MG63 (cell line): ENCODE measurements around the gene CACNA2D1. TPM values are rescaled to one million over a fixed set of nuclear protein-coding genes. Genes with fewer than 3 reads are reported as not detected.
"Not testable (repeated sequence)": the region's sequence is repeated elsewhere in the genome, so short reads cannot be mapped to it uniquely, and the experiment has no call there.

ENCODE experiments used
- DNase-seq: peaks from one replicate; pipeline ENCODE4 v3.0.0-alpha.2; 2020
- H3K27me3 ChIP-seq: fragments of 250-450 bp; sonication (Bioruptor Pico); 2 replicates; pipeline ENCODE4 v1.5.1; 2020; ENCODE audit warnings: mild to moderate bottlenecking, moderate library complexity
- H3K36me3 ChIP-seq: fragments of 250-450 bp; sonication (Bioruptor Pico); 2 replicates; pipeline ENCODE4 v1.5.1; 2020; ENCODE audit warnings: mild to moderate bottlenecking, moderate library complexity
- H3K4me3 ChIP-seq: fragments of 250-450 bp; sonication (Bioruptor Pico); 2 replicates; pipeline ENCODE4 v1.5.1; 2020; ENCODE audit warnings: mild to moderate bottlenecking, moderate library complexity
- H3K9me3 ChIP-seq: fragments of 250-450 bp; sonication (Bioruptor Pico); 2 replicates; pipeline ENCODE4 v1.5.1; 2020; ENCODE audit warnings: mild to moderate bottlenecking, moderate library complexity
- total RNA-seq: library from RNA; depleted of rRNA; stranded (reverse); fragments of >200 nt; shearing (Covaris generic); gene quantifications from 2 replicates; pipeline ENCODE4 v1.2.3, GENCODE V29; 2014; ENCODE audit warnings: low replicate concordance

CACNA2D1 gene
- total RNA-seq, 1 experiment from 2014 or later = 9.7 TPM

DNA sequence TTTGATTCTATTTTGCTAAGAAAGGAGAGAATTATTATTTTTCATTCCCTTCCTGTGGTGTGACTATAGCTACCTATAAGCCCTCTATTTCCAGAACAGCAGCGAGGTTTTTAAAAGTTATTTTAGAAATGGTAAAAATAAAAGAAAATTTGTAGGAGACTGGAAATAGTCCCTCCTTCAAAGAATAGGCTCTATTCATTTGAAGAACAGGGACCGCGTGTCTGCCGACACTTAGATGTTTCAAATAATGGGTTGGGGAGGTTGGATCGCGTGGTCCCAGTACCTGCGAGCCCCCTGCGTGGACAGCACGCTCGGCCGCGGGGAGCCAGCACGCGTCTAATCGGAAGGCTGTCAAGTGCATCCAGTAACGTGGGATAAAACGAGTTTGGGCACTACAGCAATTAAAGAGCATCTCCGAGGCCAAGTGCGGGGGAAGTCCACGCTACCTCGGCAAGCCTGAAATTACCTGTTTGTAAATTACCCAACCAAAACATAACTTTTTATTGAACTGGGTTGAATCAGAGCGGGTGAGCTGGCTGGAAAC lies 1.0 kb downstream of the CACNA2D1 start:
- Histone ChIP-seq H3K27me3 (no peaks in the 10 kb centered on the region), H3K9me3 (no peaks in the 10 kb centered on the region), H3K36me3 (no peaks in the 10 kb centered on the region), H3K4me3 (peak overlapping the region; percentile 65)
- DNase-seq = peak; percentile 8

DNA sequence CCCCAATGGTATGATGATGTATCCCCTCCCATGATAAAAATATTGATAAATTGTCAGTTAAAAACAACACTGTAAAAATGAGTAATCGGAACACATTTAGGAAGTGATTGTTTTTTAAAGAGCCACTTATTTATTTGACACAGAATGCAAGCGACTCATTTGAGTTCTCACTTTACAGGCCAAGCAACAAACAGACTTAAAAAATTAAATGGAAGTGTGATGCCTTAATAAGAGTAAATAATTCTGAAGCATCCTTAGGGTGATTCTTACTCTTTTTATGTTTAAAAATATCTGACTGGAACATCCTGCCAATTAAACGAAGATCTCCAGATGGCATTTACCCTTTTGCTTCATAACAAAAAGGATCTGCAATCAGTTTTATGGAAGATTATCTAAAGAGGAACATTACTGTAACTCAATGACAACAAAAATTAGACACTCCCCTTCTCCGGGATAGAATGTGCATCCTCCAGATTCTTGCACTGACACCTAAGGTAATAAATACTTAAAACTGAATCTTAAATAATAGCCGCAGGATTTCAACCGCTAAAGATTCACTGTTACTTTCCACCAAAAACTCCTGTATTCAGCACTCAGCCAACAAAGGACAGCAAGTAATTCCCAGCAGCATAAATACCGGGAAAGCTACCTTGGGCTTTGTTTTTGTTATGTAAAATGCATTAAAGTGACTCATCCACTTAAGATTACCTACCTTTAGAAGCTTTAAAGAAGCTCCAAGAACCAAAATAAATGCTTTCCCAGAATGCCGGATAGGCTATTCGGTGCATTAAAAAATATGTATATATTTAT lies 1.7 kb downstream of the CACNA2D1 start:
- DNase-seq = no peak
- Histone ChIP-seq H3K36me3 (no peaks in the 10 kb centered on the region), H3K9me3 (no peaks in the 10 kb centered on the region), H3K4me3 (peak overlapping the region; percentile 65), H3K27me3 (no peaks in the 10 kb centered on the region)

DNA sequence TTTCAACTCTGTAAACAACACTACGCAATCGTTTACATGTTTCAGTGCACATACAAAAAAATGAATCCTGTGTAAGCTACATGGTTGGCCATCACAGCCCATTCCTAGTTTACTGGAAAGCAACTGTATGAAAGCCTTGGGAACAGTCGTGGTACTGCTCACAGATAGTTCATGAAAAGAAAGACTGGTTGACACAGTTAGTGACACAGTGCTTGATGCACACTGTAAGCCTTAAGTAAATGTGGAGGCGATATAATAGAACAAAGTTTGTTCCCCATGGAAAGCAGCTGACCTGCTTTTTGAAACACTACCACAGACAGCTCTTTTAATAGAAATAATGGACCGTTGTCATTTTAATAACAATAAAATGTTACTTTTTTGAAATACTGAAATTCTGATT lies 5.1 kb downstream of the CACNA2D1 start:
- H3K36me3 ChIP-seq = no peaks in the 10 kb centered on the region
- H3K27me3 ChIP-seq = no peaks in the 10 kb centered on the region
- no peak for DNase-seq
- no peak overlapping the region for H3K4me3 ChIP-seq
- H3K9me3 ChIP-seq = no peaks in the 10 kb centered on the region

GRCh38 chr7:82435769-82436168 lies 7.8 kb downstream of the CACNA2D1 start:
- Histone ChIP-seq H3K4me3 (no peak overlapping the region), H3K27me3 (no peaks in the 10 kb centered on the region), H3K36me3 (no peaks in the 10 kb centered on the region), H3K9me3 (no peaks in the 10 kb centered on the region)
- DNase-seq = no peak

DNA sequence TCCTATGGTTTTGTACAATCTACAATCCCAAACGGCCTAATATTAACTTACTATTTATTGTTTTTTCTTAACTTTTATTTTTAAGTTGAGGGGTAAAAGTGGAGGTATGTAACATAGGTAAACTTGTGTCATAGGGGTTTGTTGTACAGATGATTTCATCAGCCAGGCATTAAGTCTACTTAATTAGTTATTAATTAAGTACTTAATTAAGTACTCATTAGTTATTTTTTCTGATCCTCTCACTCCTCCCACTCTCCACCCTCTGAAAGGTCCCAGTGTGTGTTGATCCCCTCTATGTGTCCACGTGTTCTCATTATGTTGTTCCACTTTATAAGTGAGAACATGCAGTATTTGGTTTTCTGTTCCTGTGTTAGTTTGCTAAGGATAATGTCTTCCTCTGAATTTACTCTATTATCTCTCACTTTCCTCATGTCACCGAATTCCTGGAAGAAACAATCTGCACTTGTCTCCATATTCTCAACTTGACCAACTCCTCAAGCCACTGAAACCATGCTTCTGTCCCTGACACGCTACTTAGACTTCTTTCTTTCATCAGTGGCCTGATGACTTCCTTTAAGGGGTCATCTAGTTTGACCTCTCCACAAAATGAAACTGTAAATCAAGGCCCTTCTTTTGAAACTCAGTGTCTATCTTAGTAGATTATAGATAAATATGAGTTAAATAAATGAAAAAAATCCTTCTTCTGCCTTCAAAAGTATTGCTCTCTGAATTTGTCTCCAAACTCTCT lies 9.1 kb downstream of the CACNA2D1 start:
- no peak overlapping the region for H3K4me3 ChIP-seq
- DNase-seq = no peak
- H3K36me3 ChIP-seq = no peaks in the 10 kb centered on the region
- no peaks in the 10 kb centered on the region for H3K27me3 ChIP-seq
- no peaks in the 10 kb centered on the region for H3K9me3 ChIP-seq

- no peaks in the 10 kb centered on the region for H3K27me3 ChIP-seq
- no peaks in the 10 kb centered on the region for H3K9me3 ChIP-seq
- H3K4me3 ChIP-seq = no peak overlapping the region
- no peaks in the 10 kb centered on the region for H3K36me3 ChIP-seq
- DNase-seq = no peak
These were observed 10.1 kb downstream of the CACNA2D1 start for GRCh38 chr7:82433507-82433906.

DNA sequence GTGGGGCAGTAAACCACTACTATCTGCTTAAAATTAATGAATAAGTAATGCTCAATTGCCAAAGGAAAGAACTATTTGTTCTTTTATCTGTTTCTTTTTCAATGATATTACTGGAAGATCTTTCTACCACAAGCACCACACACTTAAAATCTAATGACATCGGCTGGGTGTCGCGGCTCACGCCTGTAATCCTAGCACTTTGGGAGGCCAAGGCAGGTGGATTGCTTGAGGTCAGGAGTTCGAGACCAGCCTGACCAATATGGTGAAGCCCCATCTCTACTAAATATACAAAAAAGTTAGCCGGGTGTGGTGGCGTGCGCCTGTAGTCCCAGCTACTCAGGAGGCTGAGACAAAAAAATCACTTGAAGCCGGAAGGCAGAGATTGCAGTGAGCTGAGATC lies 10.8 kb downstream of the CACNA2D1 start:
- not testable (repeated sequence) for DNase-seq, H3K27me3 ChIP-seq, H3K4me3 ChIP-seq, H3K9me3 ChIP-seq, H3K36me3 ChIP-seq

GRCh38 chr7:82430500-82431465 lies 12.8 kb downstream of the CACNA2D1 start:
- Histone ChIP-seq H3K4me3 (no peak overlapping the region), H3K27me3 (no peaks in the 10 kb centered on the region), H3K36me3 (no peaks in the 10 kb centered on the region), H3K9me3 (no peaks in the 10 kb centered on the region)
- DNase-seq = peak; percentile 12

GRCh38 chr7:82429408-82429807 lies 14.2 kb downstream of the CACNA2D1 start:
- Histone ChIP-seq H3K36me3 (no peaks in the 10 kb centered on the region), H3K27me3 (no peaks in the 10 kb centered on the region), H3K4me3 (no peak overlapping the region), H3K9me3 (no peaks in the 10 kb centered on the region)
- DNase-seq = no peak

GRCh38 chr7:82428186-82428961 lies 15.2 kb downstream of the CACNA2D1 start:
- H3K27me3 ChIP-seq = no peaks in the 10 kb centered on the region
- H3K4me3 ChIP-seq = no peak overlapping the region
- H3K36me3 ChIP-seq = no peaks in the 10 kb centered on the region
- no peak for DNase-seq
- no peaks in the 10 kb centered on the region for H3K9me3 ChIP-seq

- Histone ChIP-seq H3K27me3 (no peaks in the 10 kb centered on the region), H3K36me3 (no peaks in the 10 kb centered on the region), H3K9me3 (no peaks in the 10 kb centered on the region), H3K4me3 (no peak overlapping the region)
- DNase-seq = no peak
These were observed 20.1 kb downstream of the CACNA2D1 start for GRCh38 chr7:82423446-82423845.

- Histone ChIP-seq H3K4me3 (no peak overlapping the region), H3K9me3 (no peaks in the 10 kb centered on the region), H3K27me3 (no peaks in the 10 kb centered on the region), H3K36me3 (no peaks in the 10 kb centered on the region)
- DNase-seq = no peak
These were observed 24.4 kb downstream of the CACNA2D1 start for GRCh38 chr7:82419200-82419599.

DNA sequence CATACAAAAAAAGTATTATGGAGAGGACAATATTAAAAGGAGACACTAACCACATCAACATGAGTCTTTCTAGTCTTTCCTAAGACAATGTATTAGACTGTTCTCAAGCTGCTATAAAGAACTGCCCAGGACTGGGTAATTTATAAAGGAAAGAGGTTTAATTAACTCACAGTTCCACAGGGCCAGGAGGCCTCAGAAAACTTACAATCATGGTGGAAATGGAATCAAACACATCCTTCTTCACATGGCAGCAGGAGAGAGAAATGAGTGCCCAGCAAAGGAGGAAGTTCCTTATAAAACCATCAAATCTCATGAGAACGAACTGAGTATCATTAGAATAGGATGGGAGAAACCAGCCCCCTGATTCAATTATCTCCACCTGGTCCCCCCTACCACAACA lies 25.7 kb downstream of the CACNA2D1 start:
- Histone ChIP-seq H3K36me3 (no peaks in the 10 kb centered on the region), H3K27me3 (no peaks in the 10 kb centered on the region), H3K9me3 (no peaks in the 10 kb centered on the region), H3K4me3 (no peak overlapping the region)
- no peak for DNase-seq

DNA sequence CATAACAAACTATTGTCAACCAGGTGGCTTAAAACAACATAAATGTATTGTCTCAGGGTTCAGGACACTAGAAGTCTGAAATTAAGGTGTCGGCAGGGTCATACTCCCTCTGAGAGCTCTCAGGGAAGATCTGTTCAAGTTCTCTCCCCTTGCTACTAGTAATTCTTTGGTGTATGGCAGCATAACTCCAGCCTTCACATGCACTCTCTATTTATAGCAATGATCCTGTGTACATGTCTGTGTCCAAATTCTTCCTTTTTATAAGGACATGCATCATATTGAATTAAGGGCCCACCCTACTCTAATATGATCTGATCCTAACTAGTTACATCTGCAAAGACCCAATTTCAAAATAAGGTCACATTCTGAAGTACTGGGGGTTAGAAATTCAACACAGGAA lies 27.2 kb downstream of the CACNA2D1 start:
- no peaks in the 10 kb centered on the region for H3K9me3 ChIP-seq
- H3K4me3 ChIP-seq = no peak overlapping the region
- no peaks in the 10 kb centered on the region for H3K27me3 ChIP-seq
- no peaks in the 10 kb centered on the region for H3K36me3 ChIP-seq
- DNase-seq = no peak

- DNase-seq = no peak
- Histone ChIP-seq H3K36me3 (no peaks in the 10 kb centered on the region), H3K27me3 (no peaks in the 10 kb centered on the region), H3K4me3 (no peak overlapping the region), H3K9me3 (no peaks in the 10 kb centered on the region)
These were observed 29.2 kb downstream of the CACNA2D1 start for GRCh38 chr7:82414389-82414788.

DNA sequence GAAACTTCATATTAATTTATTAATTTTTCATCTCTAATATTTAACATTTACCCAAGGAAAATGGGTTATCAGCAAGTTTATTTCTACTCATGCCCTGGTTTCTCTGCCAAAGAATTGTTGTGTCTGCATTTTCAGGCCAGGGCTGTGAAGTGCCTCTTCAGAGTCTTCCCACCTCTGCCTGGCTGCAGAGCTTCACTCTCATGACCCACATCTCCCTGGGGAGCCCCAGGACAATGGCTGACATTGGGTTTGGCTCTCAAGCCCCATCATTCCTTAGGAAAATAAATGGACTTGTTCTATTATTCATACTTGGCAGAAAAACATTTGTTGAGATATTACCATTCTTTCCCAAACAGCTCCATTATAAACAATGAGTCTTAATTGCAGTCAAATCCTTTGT lies 30.3 kb downstream of the CACNA2D1 start:
- Histone ChIP-seq H3K36me3 (no peaks in the 10 kb centered on the region), H3K9me3 (no peaks in the 10 kb centered on the region), H3K4me3 (no peak overlapping the region), H3K27me3 (no peaks in the 10 kb centered on the region)
- peak; percentile 28 for DNase-seq
